HG02885 (cell line): ENCODE data around the gene FASN.

ENCODE experiments used
- ATAC-seq: cut with Tn5 transposase; IDR thresholded peaks from one replicate; pipeline ENCODE4 v1.9.1; 2021; ENCODE audit warnings: mild to moderate bottlenecking; ENCODE audit not compliant: unreplicated experiment, poor library complexity

Gene FASN

GRCh38 chr17:82059272-82060000 lies 38.6 kb downstream of the FASN start:
- no peak for ATAC-seq

DNA sequence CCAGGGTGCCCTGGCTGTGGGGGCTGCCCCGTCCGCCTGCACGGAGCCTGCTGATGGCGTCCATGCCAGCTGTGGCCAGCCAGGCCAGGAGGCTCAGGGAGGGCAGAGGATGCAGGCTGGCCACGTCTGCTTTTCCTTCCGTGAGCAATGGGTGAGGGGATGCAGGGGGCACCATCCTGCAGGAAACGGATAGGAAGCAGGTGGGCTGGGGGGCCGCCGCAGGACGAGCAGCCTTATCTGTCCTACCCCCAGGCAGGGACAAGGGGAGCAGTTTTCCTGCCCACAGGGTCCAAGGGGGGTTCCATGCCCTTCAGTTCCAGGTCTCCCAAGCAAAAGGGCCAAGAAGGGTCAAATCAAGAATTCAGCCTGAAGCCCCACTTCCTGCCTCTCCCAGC lies 39.2 kb downstream of the FASN start:
- ATAC-seq = no peak

GRCh38 chr17:82058230-82058854 lies 39.7 kb downstream of the FASN start:
- no peak for ATAC-seq

DNA sequence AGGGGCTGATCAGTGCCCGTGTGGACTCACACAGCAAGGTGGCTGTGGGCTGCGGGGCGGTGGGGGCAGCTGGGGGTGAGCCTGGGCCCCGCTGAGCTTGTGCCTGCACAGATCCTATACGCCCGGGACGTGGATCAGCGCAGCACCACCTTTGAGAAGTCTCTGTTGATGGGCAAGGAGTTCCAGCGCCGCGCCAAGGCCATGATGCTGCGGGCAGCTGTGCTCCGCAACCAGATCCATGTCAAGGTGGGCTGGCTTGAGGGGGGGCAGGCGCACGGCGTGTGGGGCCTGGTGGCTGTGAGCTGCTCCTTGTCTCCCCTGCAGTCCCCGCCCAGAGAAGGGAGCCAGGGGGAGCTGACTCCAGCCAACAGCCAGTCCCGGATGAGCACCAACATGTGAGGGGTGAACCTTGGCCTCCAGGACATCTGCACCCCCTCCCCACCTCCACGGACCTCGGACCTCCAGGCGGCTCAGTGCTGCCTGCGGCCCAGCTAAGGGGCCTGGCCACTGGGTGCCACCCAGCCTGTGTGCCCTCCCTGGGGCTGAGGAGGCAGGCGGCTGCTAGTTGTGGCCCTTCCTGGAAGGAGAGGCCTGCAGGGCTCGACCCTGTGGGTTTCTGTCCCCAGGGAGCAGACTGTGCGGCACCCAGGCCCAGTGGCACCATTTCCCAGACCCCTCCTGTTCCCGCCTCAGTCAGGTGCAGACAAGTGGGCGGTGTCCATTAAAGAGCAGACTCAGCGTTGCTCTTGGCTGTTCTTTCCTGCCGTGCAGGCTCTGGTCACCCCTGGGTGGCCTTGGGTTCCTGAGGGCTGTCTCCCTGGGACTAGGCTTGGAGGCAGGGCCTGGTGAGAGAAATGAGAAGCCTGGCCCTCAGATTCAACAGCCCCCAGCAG lies 41.1 kb downstream of the FASN start:
- no peak for ATAC-seq

- ATAC-seq = no peak
Measured at GRCh38 chr17:82055965-82056728, 41.9 kb downstream of the FASN start.

- ATAC-seq = no peak
Measured at GRCh38 chr17:82055023-82055964, 42.7 kb downstream of the FASN start.

- no peak for ATAC-seq
Measured at GRCh38 chr17:82054351-82055022, 43.5 kb downstream of the FASN start.

GRCh38 chr17:82053556-82054263 lies 44.3 kb downstream of the FASN start:
- no peak for ATAC-seq

GRCh38 chr17:82053130-82053529 lies 44.9 kb downstream of the FASN start:
- ATAC-seq = no peak

DNA sequence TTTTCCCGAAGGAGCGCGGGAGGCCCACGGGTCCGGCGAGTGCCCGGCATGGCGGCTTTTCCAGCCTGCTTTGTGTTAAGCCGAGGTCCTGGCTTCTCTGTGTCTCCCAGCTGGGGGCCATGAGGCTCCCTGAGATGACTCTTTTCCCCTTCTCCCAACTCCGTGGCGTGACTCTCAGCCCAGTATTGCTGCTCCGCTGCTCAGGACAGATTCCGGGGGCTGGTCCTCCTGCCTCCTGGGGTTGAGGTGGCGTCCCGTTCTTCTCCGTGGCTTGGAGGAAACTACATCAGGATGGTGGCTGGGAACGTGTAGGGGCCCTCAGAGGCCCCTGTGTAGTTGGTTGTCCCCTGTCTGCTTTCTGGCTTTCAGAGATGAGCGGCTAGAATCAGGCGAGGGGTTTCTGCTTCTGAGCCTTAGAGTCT lies 45.4 kb downstream of the FASN start:
- ATAC-seq = no peak

DNA sequence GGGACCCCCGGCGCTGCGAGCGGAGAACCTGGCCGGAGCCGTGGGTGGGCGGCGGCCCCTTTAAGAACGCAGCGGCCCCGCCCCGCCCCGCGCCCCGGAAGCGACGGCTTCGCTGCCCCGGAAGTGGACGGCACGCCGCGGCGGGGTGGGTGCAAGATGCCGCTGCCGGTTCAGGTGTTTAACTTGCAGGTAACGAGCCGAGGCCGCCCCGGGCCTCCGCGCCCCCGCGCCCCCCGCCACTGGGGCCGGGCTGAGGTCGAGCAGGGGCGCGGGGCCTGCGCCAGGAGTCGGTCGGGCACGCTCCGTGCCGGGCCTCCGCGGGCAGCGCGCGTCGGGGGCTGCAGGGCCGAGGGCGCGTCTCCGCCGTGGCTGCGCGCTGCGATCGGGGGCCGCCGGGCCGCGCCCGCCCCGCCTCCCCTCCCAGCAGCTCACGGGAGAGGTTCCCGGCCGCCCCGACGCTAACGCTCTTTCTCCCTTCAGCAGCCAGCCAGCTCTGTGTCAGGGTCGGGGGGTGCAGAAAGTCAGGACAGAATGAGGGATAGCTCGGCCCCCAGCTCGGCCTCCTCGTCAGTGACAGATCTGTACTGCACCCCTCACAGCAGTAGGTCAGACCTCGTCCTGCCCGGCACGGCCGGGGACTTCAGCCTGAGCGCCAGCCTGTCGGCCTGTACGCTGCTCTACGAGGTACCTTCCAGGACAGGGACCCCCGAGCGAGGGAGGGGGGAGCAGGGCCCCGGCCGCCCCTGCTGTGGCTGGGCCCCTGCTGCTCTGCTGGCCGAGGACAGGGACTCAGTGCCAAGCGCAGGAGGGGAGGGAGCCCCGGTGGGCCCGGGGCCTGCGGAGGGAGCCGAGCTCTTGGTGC lies 46.0 kb downstream of the FASN start, which contains the start of the genes GPS1 and RFNG:
GPS1 (plus strand) TSS at position 123 of the 862 bp plus-strand sequence; CDS start at position 157, 34 bp downstream.
RFNG (minus strand) TSS at position 36 of the 862 bp plus-strand sequence. CDS start 45 bp downstream, outside the sequence.
- peak; percentile 73 for ATAC-seq

- ATAC-seq = peak; percentile 11
Measured at GRCh38 chr17:82050761-82051641, 47.0 kb downstream of the FASN start.

- no peak for ATAC-seq
Measured at GRCh38 chr17:82050152-82050760, 47.8 kb downstream of the FASN start.

DNA sequence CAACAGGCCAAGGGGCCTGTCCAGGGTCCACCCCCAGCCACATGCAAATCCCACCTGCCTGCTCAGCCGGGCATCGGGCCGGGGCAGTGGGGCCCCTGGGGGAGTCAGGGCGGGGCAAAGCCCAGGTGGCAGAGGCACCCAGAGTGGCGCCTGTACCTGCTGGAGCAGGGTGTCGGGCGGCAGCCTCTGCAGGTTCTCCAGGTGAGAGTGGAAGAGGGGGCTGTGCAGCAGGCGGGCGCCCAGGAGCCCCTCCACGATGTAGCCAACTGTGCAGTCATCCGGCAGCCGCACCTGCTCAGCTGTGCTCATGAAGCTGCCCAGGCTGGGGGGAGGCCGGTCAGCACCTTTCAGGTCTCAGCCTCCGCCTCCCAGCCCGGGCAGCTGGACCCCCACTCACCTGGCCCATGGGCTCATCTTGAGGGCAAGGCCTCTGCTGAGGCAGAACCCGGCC lies 48.5 kb downstream of the FASN start:
- ATAC-seq = no peak

- ATAC-seq = no peak
Measured at GRCh38 chr17:82049106-82049505, 48.9 kb downstream of the FASN start.
